Measurements from ENCODE around the gene HERPUD2.

GRCh38 chr7:35720032-35720431, 25.1 kb upstream of the HERPUD2 start:
- TF ChIP-seq POLR2A (IDR thresholded peaks at IDR 0.05) (no peak), CTCF (IDR thresholded peaks at IDR 0.05) (no peak)

Measured in Peyer's patch (tissue), 4 donors.